Activated naive CD8-positive, alpha-beta T cell treated with anti-CD3 and anti-CD28 coated beads for 36 hours (primary cell): ENCODE measurements around the gene OR1E2. TPM values are rescaled to one million over a fixed set of nuclear protein-coding genes. Genes with fewer than 3 reads are reported as not detected.
"Not testable (repeated sequence)": the region's sequence is repeated elsewhere in the genome, so short reads cannot be mapped to it uniquely, and the experiment has no call there.

ENCODE experiments used
- DNase-seq: peaks from one replicate; pipeline ENCODE4 v3.0.0; 2021
- H3K27ac Mint-ChIP-seq: one replicate; pipeline ENCODE4 v1.8.0; 2022; ENCODE audit warnings: mild to moderate bottlenecking, moderate library complexity, mixed read lengths
- H3K27me3 Mint-ChIP-seq: one replicate; pipeline ENCODE4 v1.8.0; 2022; ENCODE audit warnings: mild to moderate bottlenecking, mixed read lengths
- H3K36me3 Mint-ChIP-seq: one replicate; pipeline ENCODE4 v1.8.0; 2021; ENCODE audit warnings: mild to moderate bottlenecking, mixed read lengths
- H3K4me1 Mint-ChIP-seq: one replicate; pipeline ENCODE4 v1.8.0; 2021; ENCODE audit warnings: mixed read lengths
- H3K4me3 Mint-ChIP-seq: one replicate; pipeline ENCODE4 v1.8.0; 2022; ENCODE audit warnings: mild to moderate bottlenecking, moderate library complexity, mixed read lengths
- H3K9me3 Mint-ChIP-seq: one replicate; pipeline ENCODE4 v1.8.0; 2022; ENCODE audit warnings: mixed read lengths
- total RNA-seq, 2 experiments: library from RNA; stranded (reverse); gene quantifications; one replicate each; pipeline ENCODE4 v1.2.3, GENCODE V29; 2021

The OR1E2 gene, protein sequence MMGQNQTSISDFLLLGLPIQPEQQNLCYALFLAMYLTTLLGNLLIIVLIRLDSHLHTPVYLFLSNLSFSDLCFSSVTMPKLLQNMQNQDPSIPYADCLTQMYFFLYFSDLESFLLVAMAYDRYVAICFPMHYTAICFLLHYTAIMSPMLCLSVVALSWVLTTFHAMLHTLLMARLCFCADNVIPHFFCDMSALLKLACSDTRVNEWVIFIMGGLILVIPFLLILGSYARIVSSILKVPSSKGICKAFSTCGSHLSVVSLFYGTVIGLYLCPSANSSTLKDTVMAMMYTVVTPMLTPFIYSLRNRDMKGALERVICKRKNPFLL
- total RNA-seq = not detected

- no peak for DNase-seq
- H3K27ac Mint-ChIP-seq = no peak within 1 kb of the TSS
- H3K9me3 Mint-ChIP-seq = peaks cover 5% of the 10 kb centered on the region
- no peaks in the 10 kb centered on the region for H3K36me3 Mint-ChIP-seq
- H3K4me3 Mint-ChIP-seq = no peak within 1 kb of the TSS
- no peaks in the 10 kb centered on the region for H3K4me1 Mint-ChIP-seq
- peaks cover 31% of the 10 kb centered on the region for H3K27me3 Mint-ChIP-seq
Observed at GRCh38 chr17:3433741-3434140, at the start of gene OR1E2. OR1E2 (minus strand) TSS chr17:3433841; CDS start chr17:3433841, 0 bp downstream.

- DNase-seq = no peak
- Mint-ChIP-seq H3K9me3 (no peaks in the 10 kb centered on the region), H3K36me3 (no peaks in the 10 kb centered on the region), H3K4me3 (no peak overlapping the region), H3K4me1 (no peaks in the 10 kb centered on the region), H3K27ac (no peak overlapping the region), H3K27me3 (peaks cover 17% of the 10 kb centered on the region)
Observed at GRCh38 chr17:3482852-3483251, 49.2 kb upstream of the OR1E2 start.

GRCh38 chr17:3479988-3480387 lies 46.3 kb upstream of the OR1E2 start:
- DNase-seq = no peak
- H3K4me3 Mint-ChIP-seq = no peak overlapping the region
- peaks cover 7% of the 10 kb centered on the region for H3K27me3 Mint-ChIP-seq
- H3K27ac Mint-ChIP-seq = no peak overlapping the region
- no peaks in the 10 kb centered on the region for H3K36me3 Mint-ChIP-seq
- H3K9me3 Mint-ChIP-seq = no peaks in the 10 kb centered on the region
- peaks cover 3% of the 10 kb centered on the region for H3K4me1 Mint-ChIP-seq

GRCh38 chr17:3475812-3476610 lies 42.4 kb upstream of the OR1E2 start, which contains the start of gene ASPA:
ASPA (plus strand) TSS chr17:3475997; CDS start chr17:3476160, 163 bp downstream.
- Mint-ChIP-seq H3K27ac (no peak within 1 kb of the TSS), H3K4me1 (peaks cover 3% of the 10 kb centered on the region), H3K9me3 (no peaks in the 10 kb centered on the region), H3K4me3 (peak within 1 kb of the TSS; percentile 14), H3K27me3 (peaks cover 4% of the 10 kb centered on the region), H3K36me3 (no peaks in the 10 kb centered on the region)
- DNase-seq = no peak

GRCh38 chr17:3475251-3475685 lies 41.6 kb upstream of the OR1E2 start:
- no peak for DNase-seq
- Mint-ChIP-seq H3K36me3 (no peaks in the 10 kb centered on the region), H3K9me3 (no peaks in the 10 kb centered on the region), H3K27ac (no peak overlapping the region), H3K27me3 (no peaks in the 10 kb centered on the region), H3K4me3 (no peak overlapping the region), H3K4me1 (peaks cover 3% of the 10 kb centered on the region)

DNA sequence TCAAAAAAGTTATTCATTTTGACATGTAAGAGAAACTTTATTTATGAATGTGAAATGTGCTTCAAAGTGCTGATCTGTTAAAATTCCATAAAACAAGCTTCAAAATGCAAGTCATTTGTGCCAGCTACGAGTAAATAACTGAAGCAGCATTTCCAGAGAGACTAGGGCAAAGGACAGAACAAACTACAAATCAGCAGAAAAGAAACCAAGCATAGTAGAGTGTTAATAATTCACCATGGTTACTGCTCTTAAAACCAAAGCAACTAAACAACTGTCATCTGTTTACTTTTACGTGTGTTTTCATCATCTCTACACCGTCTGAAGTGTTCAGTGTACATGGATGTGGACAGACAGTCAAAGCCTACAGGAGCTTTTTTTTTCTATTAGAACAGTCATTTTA lies 40.6 kb upstream of the OR1E2 start:
- no peaks in the 10 kb centered on the region for H3K36me3 Mint-ChIP-seq
- DNase-seq = no peak
- no peak overlapping the region for H3K4me3 Mint-ChIP-seq
- H3K9me3 Mint-ChIP-seq = no peaks in the 10 kb centered on the region
- H3K27ac Mint-ChIP-seq = no peak overlapping the region
- no peaks in the 10 kb centered on the region for H3K27me3 Mint-ChIP-seq
- peaks cover 3% of the 10 kb centered on the region for H3K4me1 Mint-ChIP-seq

GRCh38 chr17:3472137-3472536 lies 38.5 kb upstream of the OR1E2 start:
- H3K36me3 Mint-ChIP-seq = no peaks in the 10 kb centered on the region
- H3K4me3 Mint-ChIP-seq = no peak overlapping the region
- no peak overlapping the region for H3K27ac Mint-ChIP-seq
- peaks cover 3% of the 10 kb centered on the region for H3K4me1 Mint-ChIP-seq
- H3K9me3 Mint-ChIP-seq = no peaks in the 10 kb centered on the region
- no peak for DNase-seq
- H3K27me3 Mint-ChIP-seq = no peaks in the 10 kb centered on the region

DNA sequence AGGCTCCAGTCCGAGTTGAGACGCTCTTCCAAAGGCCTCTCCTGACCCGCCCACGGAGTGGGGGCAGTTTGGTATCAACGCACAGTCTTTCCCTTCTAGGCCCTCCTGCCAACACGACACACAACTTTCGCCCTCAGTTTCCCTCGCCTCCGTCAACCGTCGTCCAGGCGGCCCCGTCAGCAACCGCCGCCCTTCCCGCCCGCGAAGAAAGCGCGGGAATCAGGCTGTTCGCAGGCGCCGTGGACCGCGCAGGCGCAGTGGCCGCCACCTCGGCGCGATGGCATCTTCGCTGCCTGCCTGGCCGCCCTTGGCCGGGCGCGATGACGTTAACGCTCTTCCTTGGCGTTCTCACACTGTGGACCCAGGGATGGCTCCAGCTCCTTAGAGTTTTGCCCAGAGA lies 38.0 kb upstream of the OR1E2 start, which contains the start of gene SPATA22:
Gene SPATA22 (minus strand): TSS at position 221 of the 400 bp plus-strand sequence. CDS start 2,494 bp downstream, outside the sequence.
- Mint-ChIP-seq H3K27ac (no peak within 1 kb of the TSS), H3K27me3 (no peaks in the 10 kb centered on the region), H3K9me3 (no peaks in the 10 kb centered on the region), H3K4me1 (peaks cover 3% of the 10 kb centered on the region), H3K36me3 (no peaks in the 10 kb centered on the region), H3K4me3 (no peak within 1 kb of the TSS)
- DNase-seq = no peak

GRCh38 chr17:3469529-3469928 lies 35.9 kb upstream of the OR1E2 start:
- Mint-ChIP-seq H3K27me3 (no peaks in the 10 kb centered on the region), H3K4me3 (no peak overlapping the region), H3K9me3 (no peaks in the 10 kb centered on the region), H3K27ac (no peak overlapping the region), H3K36me3 (no peaks in the 10 kb centered on the region), H3K4me1 (no peaks in the 10 kb centered on the region)
- no peak for DNase-seq

GRCh38 chr17:3466355-3466754 lies 32.7 kb upstream of the OR1E2 start:
- H3K27ac Mint-ChIP-seq, H3K27me3 Mint-ChIP-seq: not testable (repeated sequence)

GRCh38 chr17:3448059-3448665 lies 14.5 kb upstream of the OR1E2 start:
- H3K27ac Mint-ChIP-seq = no peak overlapping the region
- no peaks in the 10 kb centered on the region for H3K36me3 Mint-ChIP-seq
- H3K4me3 Mint-ChIP-seq = no peak overlapping the region
- peaks cover 14% of the 10 kb centered on the region for H3K27me3 Mint-ChIP-seq
- DNase-seq = no peak
- H3K9me3 Mint-ChIP-seq = no peaks in the 10 kb centered on the region
- H3K4me1 Mint-ChIP-seq = no peaks in the 10 kb centered on the region

More at GRCh38 chr17:3466355-3466754, 32.7 kb upstream of the OR1E2 start:
- not testable (repeated sequence) for DNase-seq, H3K9me3 Mint-ChIP-seq, H3K36me3 Mint-ChIP-seq, H3K4me3 Mint-ChIP-seq, H3K4me1 Mint-ChIP-seq

DNA sequence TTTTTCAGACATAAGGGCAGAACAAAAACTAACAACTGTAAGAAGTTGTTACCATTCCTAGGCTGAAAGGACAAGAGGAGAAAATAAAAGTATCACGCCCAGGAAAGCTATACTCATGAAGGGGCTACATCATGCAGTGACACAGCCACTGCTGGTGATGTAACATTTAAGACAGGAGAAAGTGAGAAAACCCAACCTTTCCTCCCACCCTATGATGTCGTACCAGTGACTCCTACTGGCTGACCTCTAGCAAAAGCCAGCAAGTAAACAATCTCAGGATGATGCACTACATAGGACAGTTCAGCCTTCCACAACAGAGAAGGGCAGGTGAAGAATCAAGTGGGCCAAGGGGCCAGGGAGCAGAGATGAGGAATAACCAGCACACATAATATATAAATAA lies 14.0 kb upstream of the OR1E2 start:
- Mint-ChIP-seq H3K27me3 (peaks cover 14% of the 10 kb centered on the region), H3K4me1 (no peaks in the 10 kb centered on the region), H3K36me3 (no peaks in the 10 kb centered on the region), H3K4me3 (no peak overlapping the region), H3K27ac (no peak overlapping the region), H3K9me3 (no peaks in the 10 kb centered on the region)
- no peak for DNase-seq

DNA sequence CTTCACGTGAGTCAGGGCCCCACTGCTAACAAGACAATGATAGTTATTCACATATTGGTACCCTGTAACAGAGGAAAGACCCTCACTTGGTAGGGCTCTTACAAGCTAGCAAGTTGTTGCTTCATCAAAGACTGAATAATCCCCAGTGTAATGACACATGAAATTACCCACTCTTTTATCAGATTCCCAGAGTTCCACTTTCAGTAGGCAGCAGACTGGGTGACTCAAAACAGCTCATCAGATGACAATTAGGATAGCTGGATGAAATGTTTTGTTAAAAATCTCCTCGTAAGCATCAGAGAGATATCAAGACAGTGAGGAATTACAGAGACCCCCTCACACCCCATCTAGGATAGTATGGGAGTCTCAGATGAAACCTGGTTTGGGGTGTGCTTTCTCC lies 6.8 kb upstream of the OR1E2 start:
- Mint-ChIP-seq H3K27ac (no peak overlapping the region), H3K4me1 (no peaks in the 10 kb centered on the region), H3K9me3 (no peaks in the 10 kb centered on the region), H3K27me3 (peaks cover 4% of the 10 kb centered on the region), H3K36me3 (no peaks in the 10 kb centered on the region), H3K4me3 (no peak overlapping the region)
- no peak for DNase-seq

DNA sequence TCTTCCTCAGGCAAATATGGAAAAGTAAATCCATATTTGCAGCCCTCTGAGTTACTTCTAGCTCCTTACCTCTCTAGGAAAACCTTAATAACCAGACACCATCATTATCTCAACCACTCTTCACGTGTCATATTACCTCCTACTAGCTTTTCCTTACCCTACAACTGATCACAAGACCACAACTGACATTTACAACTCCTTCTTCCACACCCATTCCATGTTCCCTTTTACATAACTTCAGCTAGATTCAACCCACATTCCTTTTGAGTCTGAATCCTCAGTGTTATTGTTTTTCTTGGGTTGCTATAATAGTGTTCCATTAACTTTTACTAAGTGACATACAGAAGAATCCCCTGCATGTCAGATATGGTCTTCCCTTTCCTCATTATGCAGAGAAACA lies 4.7 kb upstream of the OR1E2 start:
- Mint-ChIP-seq H3K4me3 (no peak overlapping the region), H3K27me3 (peaks cover 11% of the 10 kb centered on the region), H3K27ac (no peak overlapping the region), H3K36me3 (no peaks in the 10 kb centered on the region), H3K4me1 (no peaks in the 10 kb centered on the region), H3K9me3 (no peaks in the 10 kb centered on the region)
- no peak for DNase-seq

DNA sequence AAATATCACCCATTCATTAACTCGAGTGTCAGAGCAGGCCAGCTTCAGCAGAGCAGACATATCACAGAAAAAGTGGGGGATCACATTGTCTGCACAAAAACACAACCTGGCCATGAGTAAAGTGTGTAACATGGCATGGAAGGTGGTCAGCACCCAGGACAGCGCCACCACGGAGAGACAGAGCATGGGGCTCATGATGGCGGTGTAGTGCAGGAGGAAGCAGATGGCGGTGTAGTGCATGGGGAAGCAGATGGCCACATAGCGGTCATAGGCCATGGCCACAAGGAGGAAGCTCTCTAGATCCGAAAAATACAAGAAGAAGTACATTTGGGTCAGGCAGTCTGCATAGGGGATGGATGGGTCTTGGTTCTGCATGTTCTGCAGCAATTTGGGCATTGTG lies 426 bp downstream of the OR1E2 start:
- H3K27ac Mint-ChIP-seq, H3K4me1 Mint-ChIP-seq, H3K4me3 Mint-ChIP-seq, H3K9me3 Mint-ChIP-seq, H3K36me3 Mint-ChIP-seq: not testable (repeated sequence)
- H3K27me3 Mint-ChIP-seq = peaks cover 31% of the 10 kb centered on the region
- DNase-seq = peak; percentile 3
